Epithelial cell of proximal tubule (primary cell): Measurements from ENCODE around the gene PIGH. TPM values are rescaled to one million over a fixed set of nuclear protein-coding genes. Genes with fewer than 3 reads are reported as not detected.
"Not testable (repeated sequence)": the region's sequence is repeated elsewhere in the genome, so short reads cannot be mapped to it uniquely, and the experiment has no call there.

ENCODE experiments used
- DNase-seq: peaks from one replicate; pipeline ENCODE4 v3.0.0-alpha.2; 2011; ENCODE audit warnings: low read depth
- H3K4me3 ChIP-seq: 2 replicates; pipeline ENCODE4 v1.5.1; 2011; ENCODE audit warnings: low read depth, mild to moderate bottlenecking, low read length
- CTCF ChIP-seq: conservative IDR thresholded peaks from 2 replicates; pipeline ENCODE4 v1.5.1; 2012; ENCODE audit warnings: low read depth, mild to moderate bottlenecking, low read length
- total RNA-seq: library from RNA; depleted of rRNA; stranded (reverse); fragments of >200 nt; gene quantifications from 2 replicates; pipeline ENCODE4 v1.2.3, GENCODE V29; 2015

Gene PIGH
- total RNA-seq, 1 donor from 2014 or later = 13.9 TPM

- H3K4me3 ChIP-seq = no peak overlapping the region
- TF ChIP-seq CTCF = no peak
- no peak for DNase-seq
Measured at GRCh38 chr14:67553547-67553946, 46.5 kb downstream of the PIGH start.

- TF ChIP-seq CTCF = no peak
- no peak overlapping the region for H3K4me3 ChIP-seq
- no peak for DNase-seq
Measured at GRCh38 chr14:67551940-67552339, 48.1 kb downstream of the PIGH start.

GRCh38 chr14:67551123-67551522, 48.9 kb downstream of the PIGH start:
- no peak for DNase-seq
- no peak for TF ChIP-seq CTCF
- no peak overlapping the region for H3K4me3 ChIP-seq

GRCh38 chr14:67549734-67550133, 50.3 kb downstream of the PIGH start:
- no peak for TF ChIP-seq CTCF
- no peak for DNase-seq
- H3K4me3 ChIP-seq = no peak overlapping the region

- no peak for DNase-seq
- no peak for TF ChIP-seq CTCF
- H3K4me3 ChIP-seq = no peak overlapping the region
Measured at GRCh38 chr14:67547224-67547780, 52.8 kb downstream of the PIGH start.

GRCh38 chr14:67544590-67544989, 55.5 kb downstream of the PIGH start:
- H3K4me3 ChIP-seq = no peak overlapping the region
- TF ChIP-seq CTCF = no peak
- DNase-seq = no peak

- not testable (repeated sequence) for DNase-seq, H3K4me3 ChIP-seq
Measured at GRCh38 chr14:67542620-67543019, 57.4 kb downstream of the PIGH start.
